Left ventricle myocardium superior (tissue), 1 donor: Measurements from ENCODE around the gene UGT8. TPM values are rescaled to one million over a fixed set of nuclear protein-coding genes. Genes with fewer than 3 reads are reported as not detected.

Experiments
- ATAC-seq: fragments of 200-7000 bp; cut with Tn5 transposase; one replicate; pipeline ENCODE4 v1.9.1; 2020; ENCODE audit warnings: mild to moderate bottlenecking, moderate library complexity
- DNase-seq: peaks from one replicate; pipeline ENCODE4 v3.0.0-alpha.2; 2020
- intact Hi-C: fragments of 100-400 bp; cut with micrococcal nuclease; formaldehyde crosslinking; loops from one replicate; pipeline ENCODE4 v1.11.0; 2022
- microRNA-seq: library from miRNA; unstranded; fragments of <30 nt; microRNA quantifications from one replicate; pipeline ENCODE4 v1.2.0, GENCODE V29; 2020; ENCODE audit warnings: borderline number of aligned reads
- total RNA-seq: library from RNA; stranded (reverse); fragmentation: NEBNext Ultra II Directional; extraction: Animal tissue kit (Norgen Biotek cat#: 25700); gene quantifications from one replicate; pipeline ENCODE4 v1.2.1, GENCODE V29; 2021
- donor health status: DM: no; HTN: yes; CAD: no; lungs with severe emphysema.

The UGT8 gene
- total RNA-seq, 1 donor from 2014 or later, result 0.12 TPM

DNA sequence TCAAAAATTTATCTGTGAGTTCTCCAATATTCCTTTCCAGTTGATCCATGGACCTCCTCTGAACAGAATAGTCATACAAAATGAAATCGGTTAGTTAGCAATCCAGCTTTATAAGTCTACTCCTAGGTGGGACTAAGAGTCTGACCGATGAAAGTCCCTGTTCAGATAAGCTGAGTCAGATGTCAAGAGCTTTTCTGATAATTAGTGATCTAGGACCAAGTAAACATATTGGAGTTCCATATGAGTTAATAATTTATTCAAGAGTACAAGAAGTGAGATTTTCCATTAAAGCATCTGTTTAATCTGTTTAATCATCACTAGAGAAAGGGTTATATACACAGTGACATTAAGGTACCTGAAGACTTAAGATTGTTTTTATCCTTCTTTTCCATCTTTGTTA, 74.7 kb downstream of the UGT8 start:
- intact Hi-C loops, result no loop called here
- DNase-seq (no peak), ATAC-seq (no peak)

DNA sequence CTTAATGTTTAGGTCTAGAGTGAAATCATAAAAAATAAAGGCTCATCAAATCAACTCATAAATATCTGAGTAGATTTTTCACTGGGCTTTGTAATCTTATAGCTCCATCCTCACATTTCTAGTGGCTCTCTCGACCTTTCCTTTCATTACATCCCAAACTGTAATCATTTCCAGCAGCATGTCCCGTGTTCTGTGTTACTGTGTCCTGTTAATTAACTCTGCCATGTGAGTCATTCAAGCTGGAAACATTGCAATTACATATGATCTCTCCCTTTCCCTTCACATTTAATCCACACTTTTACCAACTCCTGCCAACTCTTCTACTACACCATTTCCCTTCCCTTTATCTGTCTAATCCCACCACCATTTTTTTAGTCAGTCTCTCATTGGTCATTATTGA, 75.5 kb downstream of the UGT8 start:
- DNase-seq (no peak), ATAC-seq (no peak)
- intact Hi-C loops, result no loop called here

DNA sequence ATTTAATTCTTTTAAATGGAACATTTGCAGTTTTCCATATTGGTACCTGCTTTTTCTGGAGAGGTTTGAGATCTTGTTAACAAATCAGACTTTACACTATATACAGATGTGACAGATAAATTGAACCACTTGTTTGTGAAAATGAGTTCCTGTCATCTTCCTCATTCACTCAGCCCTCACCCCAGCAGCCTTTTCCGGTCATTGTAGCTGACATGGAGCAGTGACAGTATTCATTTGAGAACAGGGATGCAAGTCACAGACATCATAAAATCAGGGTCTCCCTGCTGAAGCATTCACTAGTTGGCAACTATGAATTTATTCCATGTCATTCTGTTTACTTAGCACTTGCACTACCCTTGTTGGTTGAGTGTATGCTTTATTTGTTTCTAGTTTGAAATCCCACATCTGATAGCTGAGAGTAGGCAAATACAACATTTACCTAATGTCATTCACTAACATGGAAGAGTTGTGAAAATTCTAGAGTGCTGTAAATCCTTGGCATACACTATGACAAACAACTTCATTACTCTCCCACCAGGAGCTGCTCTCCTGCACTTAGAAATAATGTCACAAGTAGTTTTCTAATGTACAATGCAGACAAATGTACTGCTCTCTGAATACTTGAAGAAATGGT, 78.9 kb downstream of the UGT8 start:
- ATAC-seq (no peak), DNase-seq (no peak)
- intact Hi-C loops, result no loop called here

DNA sequence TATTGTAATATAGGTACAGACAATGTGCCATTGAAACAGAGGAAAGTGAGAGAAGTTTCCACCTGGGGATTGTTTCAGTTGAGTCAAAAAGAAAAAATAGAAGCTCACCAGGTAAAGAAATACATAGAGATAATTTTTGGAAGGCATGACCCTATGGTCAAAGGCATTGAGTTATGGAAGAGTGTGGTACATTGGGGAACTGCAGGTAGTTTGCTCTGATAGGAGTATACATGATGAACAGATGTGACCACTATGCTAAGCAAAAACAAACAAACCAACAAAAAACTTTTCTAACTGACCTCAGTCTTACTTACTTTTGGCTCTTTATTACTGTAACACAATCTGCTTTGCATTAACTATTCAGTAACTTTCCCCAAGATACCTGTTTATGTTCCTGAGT, 85.9 kb downstream of the UGT8 start:
- intact Hi-C loops, result no loop called here
- no peak for ATAC-seq
- no peak for DNase-seq

DNA sequence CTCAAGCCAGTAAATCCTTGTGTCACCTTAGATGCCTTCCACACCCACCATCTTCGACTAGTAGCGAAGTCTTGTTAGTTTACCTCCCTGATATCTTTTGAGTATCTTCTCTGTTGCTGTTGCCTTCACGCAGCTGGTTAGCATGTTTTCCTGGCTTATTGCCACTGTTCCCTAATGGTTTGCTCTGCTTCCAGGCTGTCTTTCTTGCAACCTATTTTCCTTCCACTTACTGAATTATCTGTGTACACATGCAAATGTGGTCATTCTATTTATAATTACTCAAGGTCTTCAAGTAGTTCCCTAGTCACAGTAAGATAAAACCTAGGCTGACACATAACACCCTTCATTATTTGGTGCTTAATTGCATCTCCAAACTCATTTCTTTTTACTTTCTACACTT, 89.5 kb downstream of the UGT8 start:
- intact Hi-C loops, result no loop called here
- ATAC-seq (peak; percentile 15), DNase-seq (no peak)

DNA sequence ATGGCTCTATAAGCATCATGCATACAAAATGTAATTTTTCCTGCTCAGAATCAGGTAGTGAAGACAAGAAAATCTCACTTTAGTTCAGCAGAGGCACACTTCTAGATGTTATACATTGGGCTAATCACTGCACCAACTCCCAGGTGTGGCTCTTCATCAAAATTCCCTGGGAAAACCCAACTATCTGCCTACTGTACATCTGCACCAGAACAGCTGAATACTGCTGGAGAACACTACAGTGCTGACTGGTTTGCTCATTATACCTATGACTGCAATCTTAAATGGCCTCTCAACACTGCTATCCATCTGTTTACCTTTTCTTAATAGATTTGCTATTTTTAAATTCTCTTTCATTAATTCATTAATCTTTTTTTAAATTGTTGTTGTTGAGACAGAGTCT, 92.0 kb downstream of the UGT8 start:
- intact Hi-C loops, result loop anchor here (10.0 kb wide), 1 partner anchor 306 kb away; no protein-coding TSS in a partner anchor
- no peak for DNase-seq
- ATAC-seq, result no peak

DNA sequence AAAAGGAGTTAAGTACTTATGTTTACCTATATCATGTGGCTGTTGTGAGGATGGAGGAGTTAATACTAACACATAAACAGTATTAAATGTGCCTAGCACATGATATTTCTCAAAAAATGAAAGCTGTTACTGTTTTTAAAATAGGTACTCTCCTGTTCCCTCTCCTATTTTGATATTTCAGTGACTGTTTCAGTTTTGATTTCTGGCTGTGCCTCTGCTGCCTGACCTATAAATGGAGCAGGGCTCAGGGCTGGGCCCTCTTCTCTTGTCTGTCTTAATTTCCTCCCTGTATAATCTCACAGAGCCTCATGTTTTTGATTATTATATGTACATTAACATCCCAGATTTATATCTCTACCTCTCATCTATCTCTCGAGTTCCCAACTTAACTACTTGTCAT, 93.3 kb downstream of the UGT8 start:
- intact Hi-C loops, result loop anchor here (10.0 kb wide), 1 partner anchor 307 kb away; no protein-coding TSS in a partner anchor
- DNase-seq (no peak), ATAC-seq (no peak)

DNA sequence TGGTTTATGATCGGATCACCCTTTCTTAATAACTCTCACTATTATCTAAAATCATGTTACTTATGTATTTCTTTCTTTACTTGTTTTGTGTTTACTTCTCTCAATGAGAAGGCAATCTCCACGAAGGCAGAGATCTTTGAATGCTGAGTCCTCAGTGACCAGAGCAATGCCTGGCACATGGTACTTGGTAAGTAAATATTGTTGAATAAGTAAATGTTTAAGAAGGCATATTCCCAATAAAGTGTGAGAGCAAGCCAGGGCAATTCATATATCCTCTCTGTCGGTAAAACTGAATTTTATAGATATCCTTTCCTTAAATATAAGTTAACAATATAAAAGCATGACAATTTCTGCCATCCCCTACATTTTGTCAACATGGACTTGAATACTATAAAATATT, 94.4 kb downstream of the UGT8 start:
- no peak for DNase-seq
- intact Hi-C loops, result loop anchor here (10.0 kb wide), 1 partner anchor 308 kb away; no protein-coding TSS in a partner anchor
- no peak for ATAC-seq

DNA sequence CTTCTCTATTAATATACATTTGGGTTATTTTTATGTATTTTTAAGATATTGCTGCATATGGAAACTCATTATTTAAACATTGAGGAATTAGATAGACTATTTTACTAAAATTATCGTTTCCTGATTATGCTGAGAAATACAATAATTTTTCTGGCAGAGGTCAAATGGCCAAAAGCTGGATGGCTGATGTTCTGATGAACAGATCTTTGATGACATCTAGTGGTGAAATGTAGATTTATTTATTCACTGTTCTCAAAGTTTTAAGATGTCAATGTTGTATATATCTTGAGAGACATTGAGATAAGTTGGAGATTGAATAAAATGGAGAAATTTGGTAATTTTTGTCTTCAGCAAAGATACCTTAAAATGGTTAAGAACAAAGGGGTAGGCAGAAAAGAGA, 96.2 kb downstream of the UGT8 start:
- ATAC-seq, result no peak
- DNase-seq, result no peak
- intact Hi-C loops, result loop anchor here (10.0 kb wide), 1 partner anchor 310 kb away; no protein-coding TSS in a partner anchor

DNA sequence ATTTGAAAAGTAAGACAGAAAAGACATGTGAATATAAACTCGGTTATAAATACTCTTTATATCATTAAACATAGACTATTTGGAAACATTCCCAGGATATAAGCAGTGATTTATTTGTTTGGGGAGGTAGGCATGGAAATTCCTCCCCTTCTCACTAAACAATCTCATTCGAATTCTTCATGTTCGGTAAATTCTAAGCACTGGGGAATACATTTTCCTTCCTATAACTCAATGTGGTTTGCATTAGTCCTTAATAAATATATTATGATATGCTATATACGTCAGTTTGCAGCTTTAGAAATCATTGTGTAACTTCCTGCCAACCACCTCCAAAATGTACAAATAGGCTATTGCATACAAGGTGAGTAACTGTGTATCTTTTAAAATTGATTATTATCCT, 99.6 kb downstream of the UGT8 start:
- DNase-seq (no peak), ATAC-seq (no peak)
- intact Hi-C loops, result loop anchor here (10.0 kb wide), 1 partner anchor 313 kb away; no protein-coding TSS in a partner anchor

DNA sequence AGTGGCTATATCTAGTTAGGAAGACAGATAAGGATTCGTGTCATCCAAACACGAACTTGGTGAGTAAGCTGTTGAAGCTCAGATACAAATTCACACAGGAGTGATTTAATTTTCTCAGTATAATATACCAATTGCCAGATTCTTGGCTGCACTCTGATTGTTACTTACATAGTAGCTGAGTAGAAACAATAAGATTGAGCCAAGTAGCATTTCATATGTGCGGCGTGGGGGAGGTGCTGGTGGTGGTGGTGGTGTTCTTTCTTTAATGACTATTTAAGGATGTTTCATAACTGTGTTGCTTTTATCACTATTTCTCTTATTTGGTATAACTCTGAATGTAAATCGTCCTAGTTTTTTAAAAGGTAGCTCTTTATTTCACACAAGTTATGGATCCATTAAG, 102.9 kb downstream of the UGT8 start:
- DNase-seq (no peak), ATAC-seq (no peak)
- intact Hi-C loops, result no loop called here

DNA sequence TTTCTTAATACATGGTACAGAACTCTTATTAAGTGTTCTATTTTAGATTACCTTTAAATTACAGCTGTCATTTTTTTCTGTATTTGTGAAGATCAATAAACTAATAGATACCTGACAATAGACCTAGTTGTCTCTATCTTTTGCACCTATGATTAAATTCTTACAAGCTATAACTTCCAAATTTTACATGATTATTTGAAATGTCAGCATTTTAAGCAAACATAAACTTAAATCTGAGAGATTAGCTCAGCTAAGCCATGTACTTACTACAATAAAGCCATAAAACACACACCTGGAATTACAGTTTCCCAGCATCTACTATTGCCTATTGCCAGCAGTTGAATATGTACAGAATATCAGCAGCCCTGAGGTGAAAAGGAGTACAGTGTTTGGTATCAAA, 118.8 kb downstream of the UGT8 start:
- intact Hi-C loops, result no loop called here

DNA sequence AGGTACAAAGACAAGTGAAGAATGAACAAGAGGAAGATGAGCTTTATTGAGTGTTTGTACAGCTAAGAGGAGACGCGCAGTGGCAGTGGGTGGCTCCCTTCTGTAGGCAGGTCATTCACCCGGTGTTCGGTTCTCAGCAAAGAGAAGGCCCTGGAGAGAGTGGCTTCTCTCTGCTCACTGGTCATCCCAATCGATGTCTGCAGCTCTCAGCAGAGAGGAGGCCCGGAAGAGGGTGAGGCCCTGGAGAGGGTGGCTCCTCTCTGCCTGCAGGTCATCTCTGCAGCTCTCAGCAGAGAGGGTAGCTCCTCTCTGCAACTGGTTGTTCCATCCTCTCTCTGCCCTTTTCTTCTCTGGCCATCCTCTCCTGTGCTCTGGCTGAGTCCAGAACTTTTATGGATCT, 126.5 kb downstream of the UGT8 start:
- DNase-seq (no peak), ATAC-seq (no peak)
- intact Hi-C loops, result no loop called here

More for the DNA sequence above, 118.8 kb downstream of the UGT8 start:
- ATAC-seq (no peak), DNase-seq (no peak)

DNA sequence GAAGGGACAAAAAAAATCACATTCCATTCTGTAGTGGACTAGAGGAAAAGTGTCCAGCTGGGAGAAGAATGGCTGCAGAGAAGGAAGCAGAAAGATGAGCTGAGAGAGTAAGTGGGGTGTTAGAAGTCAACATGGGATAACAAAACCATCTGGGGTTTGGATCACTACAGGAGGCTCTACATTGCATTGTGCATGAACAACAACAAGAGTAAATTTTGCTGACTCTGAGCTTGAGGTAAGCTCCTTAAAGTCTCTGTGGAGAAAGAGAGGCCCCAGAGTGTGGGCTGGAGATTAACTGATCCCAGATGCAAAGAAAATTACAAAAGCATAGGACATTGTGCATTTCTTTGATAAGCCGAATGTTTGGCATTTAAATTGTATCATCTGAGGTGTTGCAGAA, 128.9 kb downstream of the UGT8 start:
- no peak for ATAC-seq
- no peak for DNase-seq
- intact Hi-C loops, result no loop called here

Small RNA genes within 50 kb of the gene (microRNA-seq; reads per million reads assigned to microRNA genes)
- gene MIR577, result not detected
